GM12874 (cell line): ENCODE data around the gene CLDN7.

Experiments used
- CTCF ChIP-seq: IDR thresholded peaks from 2 replicates; pipeline ENCODE4 v1.5.1; 2011; ENCODE audit warnings: low read depth, mild to moderate bottlenecking, control low read depth, low read length, moderate library complexity; ENCODE audit not compliant: insufficient read depth

The CLDN7 gene

GRCh38 chr17:7258731-7259554 lies 3.3 kb downstream of the CLDN7 start:
- TF ChIP-seq CTCF: no peak

GRCh38 chr17:7256766-7257456 lies 5.4 kb downstream of the CLDN7 start:
- no peak for TF ChIP-seq CTCF

- no peak for TF ChIP-seq CTCF
Measured at GRCh38 chr17:7254511-7254910, 7.8 kb downstream of the CLDN7 start.

- no peak for TF ChIP-seq CTCF
Measured at GRCh38 chr17:7253082-7253481, 9.2 kb downstream of the CLDN7 start.

- no peak; the same call in 1 of the 2 replicates for TF ChIP-seq CTCF
Measured at GRCh38 chr17:7252176-7253043, 9.9 kb downstream of the CLDN7 start, which contains the start of gene ELP5. ELP5 (plus strand) TSS chr17:7252215; CDS start chr17:7252551, 336 bp downstream.

- TF ChIP-seq CTCF: no peak
Measured at GRCh38 chr17:7251661-7252175, 10.6 kb downstream of the CLDN7 start, which contains the start of gene CTDNEP1. CTDNEP1 (minus strand) TSS chr17:7251734; CDS start chr17:7251296, 438 bp downstream.
